BLaER1 (cell line): ENCODE data around the gene DNHD1.

Experiments used
- H3K27ac ChIP-seq: shearing (Covaris generic); formaldehyde crosslinking; 2 replicates; pipeline ENCODE4 v1.8.1; 2022
- H3K27me3 ChIP-seq: shearing (Covaris generic); formaldehyde crosslinking; 2 replicates; pipeline ENCODE4 v1.8.1; 2022
- H3K36me3 ChIP-seq: shearing (Covaris generic); formaldehyde crosslinking; 2 replicates; pipeline ENCODE4 v1.8.1; 2022
- H3K4me1 ChIP-seq: shearing (Covaris generic); formaldehyde crosslinking; 2 replicates; pipeline ENCODE4 v1.8.1; 2022
- H3K4me2 ChIP-seq: shearing (Covaris generic); formaldehyde crosslinking; 2 replicates; pipeline ENCODE4 v1.8.1; 2022
- H3K4me3 ChIP-seq: shearing (Covaris generic); formaldehyde crosslinking; 2 replicates; pipeline ENCODE4 v1.8.1; 2022
- H3K9ac ChIP-seq: shearing (Covaris generic); formaldehyde crosslinking; 2 replicates; pipeline ENCODE4 v1.8.1; 2022
- H3K9me3 ChIP-seq: shearing (Covaris generic); formaldehyde crosslinking; 2 replicates; pipeline ENCODE4 v1.8.1; 2022
- H4K20me1 ChIP-seq: shearing (Covaris generic); formaldehyde crosslinking; 2 replicates; pipeline ENCODE4 v1.8.1; 2022
- Cebpa-rat ChIP-seq: shearing (Covaris generic); IDR thresholded peaks from 2 replicates; pipeline ENCODE4 v1.8.1; 2022

Gene DNHD1

GRCh38 chr11:6570691-6571427 lies 73.8 kb downstream of the DNHD1 start:
- Histone ChIP-seq H3K36me3 (peaks cover 52% of the 10 kb centered on the region), H3K4me1 (no peaks in the 10 kb centered on the region), H3K9ac (no peak overlapping the region), H3K9me3 (peaks cover 16% of the 10 kb centered on the region), H3K4me3 (no peak overlapping the region), H3K4me2 (no peak overlapping the region), H3K27ac (no peak overlapping the region), H3K27me3 (no peaks in the 10 kb centered on the region), H4K20me1 (no peaks in the 10 kb centered on the region)
- TF ChIP-seq Cebpa-rat: no peak

DNA sequence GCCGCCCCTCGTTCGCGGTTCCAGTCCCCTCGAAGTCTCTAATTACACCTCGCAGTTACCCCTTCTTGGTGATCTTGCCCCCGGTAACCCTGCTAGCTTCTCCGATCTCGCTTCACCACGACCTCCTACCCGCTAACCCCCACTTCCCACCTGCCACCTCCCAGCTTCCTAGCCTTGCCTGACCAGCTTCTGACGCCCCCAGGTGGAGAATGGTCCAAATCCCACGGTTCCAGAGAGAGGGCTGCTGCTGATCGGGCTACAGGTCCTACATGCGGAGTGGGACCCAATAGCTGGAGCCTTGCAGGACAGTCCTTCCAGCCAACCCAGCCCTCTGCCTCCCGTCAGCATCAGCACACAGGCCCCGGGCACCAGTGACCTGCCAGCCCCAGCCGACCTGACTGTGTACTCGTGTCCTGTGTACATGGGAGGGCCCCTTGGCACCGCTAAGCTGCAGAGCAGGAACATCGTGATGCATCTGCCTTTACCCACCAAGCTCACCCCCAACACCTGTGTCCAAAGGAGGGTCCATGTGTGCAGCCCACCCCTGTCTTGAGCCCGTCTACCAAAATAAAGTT lies 74.4 kb downstream of the DNHD1 start:
- peaks cover 16% of the 10 kb centered on the region for H3K9me3 ChIP-seq
- no peak overlapping the region for H3K9ac ChIP-seq
- H4K20me1 ChIP-seq: no peaks in the 10 kb centered on the region
- H3K4me3 ChIP-seq: no peak overlapping the region
- H3K27me3 ChIP-seq: no peaks in the 10 kb centered on the region
- peaks cover 48% of the 10 kb centered on the region for H3K36me3 ChIP-seq
- H3K27ac ChIP-seq: no peak overlapping the region
- no peak overlapping the region for H3K4me2 ChIP-seq
- no peak for TF ChIP-seq Cebpa-rat
- no peaks in the 10 kb centered on the region for H3K4me1 ChIP-seq

GRCh38 chr11:6572215-6572614 lies 75.1 kb downstream of the DNHD1 start:
- Histone ChIP-seq H3K27ac (no peak overlapping the region), H3K4me2 (no peak overlapping the region), H3K4me3 (no peak overlapping the region), H3K9me3 (peaks cover 16% of the 10 kb centered on the region), H4K20me1 (0 out of 2 replicates have a peak, but pooled peaks cover 6% of the 10 kb centered on the region), H3K9ac (no peak overlapping the region), H3K27me3 (no peaks in the 10 kb centered on the region), H3K4me1 (peaks cover 7% of the 10 kb centered on the region), H3K36me3 (peaks cover 41% of the 10 kb centered on the region)
- TF ChIP-seq Cebpa-rat: no peak

GRCh38 chr11:6574816-6575715 lies 78.0 kb downstream of the DNHD1 start:
- no peak overlapping the region for H3K9ac ChIP-seq
- H3K9me3 ChIP-seq: peaks cover 16% of the 10 kb centered on the region
- peaks cover 39% of the 10 kb centered on the region for H3K36me3 ChIP-seq
- H3K27me3 ChIP-seq: no peaks in the 10 kb centered on the region
- peaks cover 14% of the 10 kb centered on the region for H3K4me1 ChIP-seq
- no peak overlapping the region for H3K4me3 ChIP-seq
- no peak overlapping the region for H3K27ac ChIP-seq
- no peak for TF ChIP-seq Cebpa-rat
- no peak overlapping the region for H3K4me2 ChIP-seq
- H4K20me1 ChIP-seq: 0 out of 2 replicates have a peak, but pooled peaks cover 6% of the 10 kb centered on the region

DNA sequence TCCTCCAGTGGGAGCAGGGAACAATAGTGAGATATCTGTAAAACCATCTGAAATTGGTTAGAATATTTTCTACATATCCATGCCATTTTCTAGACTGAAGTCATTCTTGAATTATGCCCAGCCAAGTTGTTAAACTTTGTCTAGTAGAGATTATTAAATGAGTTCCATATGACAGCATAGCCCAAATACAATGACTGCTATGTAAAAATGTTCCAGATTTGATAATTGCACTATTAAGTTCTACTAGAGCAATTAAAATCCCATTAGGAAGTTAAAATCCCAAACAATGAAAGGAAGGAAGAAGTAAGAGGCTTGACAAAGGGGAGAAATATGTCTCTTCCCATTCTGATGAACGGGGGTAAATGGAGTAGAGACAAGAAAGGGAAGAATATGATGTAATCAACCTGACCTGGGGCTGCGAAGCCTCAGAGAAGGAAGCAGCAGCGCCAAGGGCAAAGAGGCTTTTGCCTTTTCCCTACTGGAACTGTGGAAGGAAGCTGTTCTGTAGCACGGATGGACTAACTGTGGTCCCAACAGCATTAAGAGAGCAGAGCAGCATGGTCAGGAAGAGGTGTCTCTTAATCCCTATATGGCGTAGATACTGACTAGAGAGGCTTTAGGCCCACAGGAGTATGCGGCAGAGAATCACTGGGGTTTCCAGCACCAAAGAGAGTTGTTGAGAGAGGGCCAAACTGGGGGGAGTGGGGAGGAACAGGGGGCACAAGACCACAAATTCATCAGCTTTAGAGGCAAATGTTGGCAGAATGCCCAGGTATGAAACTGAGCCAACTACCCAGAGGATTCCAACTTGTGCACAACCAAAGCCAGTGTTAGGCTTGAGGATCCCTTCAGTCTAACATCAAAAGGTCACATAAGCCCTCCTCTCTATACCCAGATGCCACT lies 79.6 kb downstream of the DNHD1 start:
- peaks cover 6% of the 10 kb centered on the region for H3K9me3 ChIP-seq
- TF ChIP-seq Cebpa-rat: no peak
- no peaks in the 10 kb centered on the region for H3K27me3 ChIP-seq
- H3K36me3 ChIP-seq: peaks cover 36% of the 10 kb centered on the region
- 0 out of 2 replicates have a peak, but pooled peaks cover 6% of the 10 kb centered on the region for H4K20me1 ChIP-seq
- H3K4me3 ChIP-seq: no peak overlapping the region
- no peak overlapping the region for H3K9ac ChIP-seq
- H3K27ac ChIP-seq: no peak overlapping the region
- H3K4me1 ChIP-seq: peaks cover 14% of the 10 kb centered on the region
- peak overlapping the region; percentile 29; the same call in 1 of the 2 replicates for H3K4me2 ChIP-seq

GRCh38 chr11:6578134-6578533 lies 81.1 kb downstream of the DNHD1 start:
- no peak for TF ChIP-seq Cebpa-rat
- no peak overlapping the region for H3K27ac ChIP-seq

DNA sequence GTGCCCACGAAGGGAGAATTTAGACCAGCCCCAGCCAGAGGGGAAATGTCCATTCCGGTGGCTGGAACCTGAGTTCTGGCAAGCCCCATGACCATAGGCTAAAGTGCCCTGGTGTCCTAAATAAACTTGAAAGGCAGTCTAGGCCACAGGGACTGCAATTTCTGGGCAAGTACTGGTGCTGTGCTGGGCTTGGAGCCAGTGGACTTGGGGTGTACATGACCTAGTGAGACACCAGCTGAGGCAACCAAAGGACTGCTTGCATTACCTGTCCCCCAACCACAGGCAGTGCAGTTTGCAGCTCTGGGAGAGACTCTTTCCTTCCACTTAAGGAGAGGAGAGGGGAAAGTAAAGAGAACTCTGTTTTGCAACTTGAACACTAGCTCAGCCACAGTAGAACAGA lies 82.6 kb downstream of the DNHD1 start:
- TF ChIP-seq Cebpa-rat: no peak
- H3K9me3 ChIP-seq: peaks cover 22% of the 10 kb centered on the region

More at GRCh38 chr11:6578134-6578533, 81.1 kb downstream of the DNHD1 start:
- no peak overlapping the region for H3K9ac ChIP-seq
- peaks cover 28% of the 10 kb centered on the region for H3K36me3 ChIP-seq
- H3K4me1 ChIP-seq: peaks cover 14% of the 10 kb centered on the region
- no peak overlapping the region for H3K4me2 ChIP-seq
- H3K27me3 ChIP-seq: no peaks in the 10 kb centered on the region
- peaks cover 6% of the 10 kb centered on the region; the same call in 1 of the 2 replicates for H3K9me3 ChIP-seq
- 0 out of 2 replicates have a peak, but pooled peaks cover 6% of the 10 kb centered on the region for H4K20me1 ChIP-seq
- no peak overlapping the region for H3K4me3 ChIP-seq

DNA sequence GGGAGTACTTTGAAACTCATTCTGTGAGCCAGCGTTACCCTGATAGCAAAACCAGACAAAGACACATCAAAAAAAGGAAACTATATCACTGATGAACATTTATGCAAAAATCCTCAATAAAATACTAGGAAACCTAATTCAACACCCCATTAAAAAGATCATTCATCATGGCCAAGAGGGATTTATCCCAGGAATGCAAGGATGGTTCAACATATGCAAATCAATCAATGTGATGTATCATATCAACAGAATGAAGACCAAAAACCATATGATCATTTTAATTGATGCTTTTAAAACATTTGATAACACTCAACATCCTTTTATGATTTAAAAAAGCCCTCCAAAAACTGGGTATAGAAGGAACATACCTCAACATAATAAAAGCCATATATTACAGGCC lies 86.5 kb downstream of the DNHD1 start:
- H3K4me1 ChIP-seq: no peaks in the 10 kb centered on the region
- no peak overlapping the region for H3K9ac ChIP-seq
- H3K36me3 ChIP-seq: peaks cover 48% of the 10 kb centered on the region
- H3K4me2 ChIP-seq: no peak overlapping the region
- H3K4me3 ChIP-seq: no peak overlapping the region
- H3K9me3 ChIP-seq: peaks cover 48% of the 10 kb centered on the region
- no peak for TF ChIP-seq Cebpa-rat
- H3K27me3 ChIP-seq: no peaks in the 10 kb centered on the region
- H3K27ac ChIP-seq: no peak overlapping the region
- H4K20me1 ChIP-seq: no peaks in the 10 kb centered on the region

More for the DNA sequence above, 82.6 kb downstream of the DNHD1 start:
- Histone ChIP-seq H3K4me3 (no peak overlapping the region), H3K36me3 (peaks cover 29% of the 10 kb centered on the region), H4K20me1 (0 out of 2 replicates have a peak, but pooled peaks cover 6% of the 10 kb centered on the region), H3K27ac (no peak overlapping the region), H3K27me3 (no peaks in the 10 kb centered on the region), H3K4me2 (no peak overlapping the region), H3K9ac (no peak overlapping the region), H3K4me1 (peaks cover 14% of the 10 kb centered on the region)

- Histone ChIP-seq H3K4me1 (no peaks in the 10 kb centered on the region), H3K27me3 (no peaks in the 10 kb centered on the region), H3K4me3 (no peak overlapping the region), H3K36me3 (peaks cover 44% of the 10 kb centered on the region), H3K27ac (no peak overlapping the region), H3K9ac (no peak overlapping the region), H3K4me2 (no peak overlapping the region), H4K20me1 (no peaks in the 10 kb centered on the region), H3K9me3 (peaks cover 48% of the 10 kb centered on the region)
- TF ChIP-seq Cebpa-rat: no peak
Measured at GRCh38 chr11:6584528-6584927, 87.4 kb downstream of the DNHD1 start.
